PC-3 (cell line): ENCODE results near the gene PRAMEF11. TPM values are rescaled to one million over a fixed set of nuclear protein-coding genes. Genes with fewer than 3 reads are reported as not detected.

Experiments
- ATAC-seq: fragments of 200-7000 bp; cut with Tn5 transposase; 2 replicates; pipeline ENCODE4 v1.9.1; 2020; ENCODE audit warnings: mild to moderate bottlenecking, moderate library complexity
- BruUV-seq: library from RNA; stranded (reverse); fragments of 400-500 nt; replicated peaks from 2 replicates; lab custom pipeline; 2021; lab: Mats Ljungman, UMichigan
- CTCF ChIA-PET: fragments of 300-600 bp; sonication (Branson Sonifier 250); formaldehyde crosslinking; loops from one replicate; lab custom pipeline; 2022; ENCODE audit warnings: antibody characterized with exemption; lab: Charles Lee
- POLR2A ChIA-PET: fragments of 300-600 bp; sonication (Branson Sonifier 250); formaldehyde crosslinking; loops from one replicate; lab custom pipeline; 2022; ENCODE audit warnings: antibody characterized with exemption; ENCODE audit not compliant: unreplicated experiment; lab: Charles Lee
- DNase-seq: peaks from one replicate; pipeline ENCODE4 v3.0.0-alpha.2; 2015
- H2AFZ ChIP-seq: fragments of 300-600 bp; sonication (generic); 2 replicates; pipeline ENCODE4 v1.6.0; 2016; ENCODE audit warnings: antibody characterized with exemption, low read length
- H3F3A ChIP-seq: fragments of 300-600 bp; sonication (generic); one replicate; pipeline ENCODE4 v1.6.0; 2017; ENCODE audit warnings: antibody characterized with exemption, low read length, control low read depth, mild to moderate bottlenecking; ENCODE audit not compliant: unreplicated experiment
- H3K27ac ChIP-seq: fragments of 300-600 bp; sonication (generic); 2 replicates; pipeline ENCODE4 v1.5.1; 2016; ENCODE audit warnings: mild to moderate bottlenecking, low read length
- H3K27me3 ChIP-seq: fragments of 300-600 bp; sonication (generic); 2 replicates; pipeline ENCODE4 v1.6.1; 2016; ENCODE audit warnings: low read length, mixed read lengths
- H3K36me3 ChIP-seq: fragments of 300-600 bp; sonication (generic); 2 replicates; pipeline ENCODE4 v1.6.1; 2016; ENCODE audit warnings: low read depth, mixed run types, low read length, mixed read lengths
- H3K4me1 ChIP-seq: fragments of 300-600 bp; sonication (generic); 2 replicates; pipeline ENCODE4 v1.5.1; 2016; ENCODE audit warnings: low read length; ENCODE audit not compliant: insufficient read depth
- H3K4me2 ChIP-seq: fragments of 300-600 bp; sonication (generic); 2 replicates; pipeline ENCODE4 v1.6.0; 2016; ENCODE audit warnings: low read length
- H3K4me3 ChIP-seq: fragments of 300-600 bp; sonication (generic); 2 replicates; pipeline ENCODE4 v1.5.1; 2016; ENCODE audit warnings: mild to moderate bottlenecking, low read length, mixed read lengths
- H3K79me2 ChIP-seq: fragments of 300-600 bp; sonication (generic); 2 replicates; pipeline ENCODE4 v1.6.1; 2017; ENCODE audit warnings: low read length, mixed read lengths
- H3K9ac ChIP-seq: fragments of 300-600 bp; sonication (generic); 2 replicates; pipeline ENCODE4 v1.6.0; 2016; ENCODE audit warnings: mild to moderate bottlenecking, low read length
- H3K9me2 ChIP-seq: fragments of 300-600 bp; sonication (generic); replicated peaks from 2 replicates; pipeline ENCODE4 v1.6.1; 2016; ENCODE audit warnings: mixed run types, low read length, mixed read lengths
- H3K9me3 ChIP-seq: fragments of 300-600 bp; sonication (generic); 2 replicates; pipeline ENCODE4 v1.6.1; 2016; ENCODE audit warnings: low read length, mixed read lengths
- H4K20me1 ChIP-seq: fragments of 300-600 bp; sonication (generic); 2 replicates; pipeline ENCODE4 v1.6.1; 2016; ENCODE audit warnings: low read length, mixed read lengths
- CTCF ChIP-seq: fragments of 300-600 bp; sonication (generic); conservative IDR thresholded peaks from 2 replicates; pipeline ENCODE4 v1.5.1; 2017; ENCODE audit warnings: antibody characterized with exemption, low read depth, mild to moderate bottlenecking, low read length
- EZH2 ChIP-seq: fragments of 300-600 bp; sonication (generic); IDR thresholded peaks from one replicate; pipeline ENCODE4 v1.6.1; 2017; ENCODE audit warnings: antibody characterized with exemption, mild to moderate bottlenecking, low read length; ENCODE audit not compliant: unreplicated experiment
- EZH2phosphoT487 ChIP-seq: fragments of 300-600 bp; sonication (generic); IDR thresholded peaks from 2 replicates; pipeline ENCODE4 v1.6.1; 2018; ENCODE audit warnings: mild to moderate bottlenecking, antibody characterized with exemption, low read length, borderline replicate concordance
- intact Hi-C: fragments of 100-400 bp; cut with micrococcal nuclease; formaldehyde crosslinking; loops from 2 replicates; pipeline ENCODE4 v1.9.0; 2023
- total RNA-seq: library from RNA; depleted of rRNA; stranded (reverse); fragments of >200 nt; gene quantifications from 2 replicates; pipeline ENCODE4 v1.2.3, GENCODE V29; 2014

Gene PRAMEF11
- total RNA-seq, 1 experiment from 2014 or later: not detected

GRCh38 chr1:12811409-12811784 lies 19.8 kb downstream of the PRAMEF11 start:
- no TSS peak for BruUV-seq

GRCh38 chr1:12810691-12811408 lies 20.4 kb downstream of the PRAMEF11 start:
- CTCF ChIA-PET: no interaction called here

More at GRCh38 chr1:12811409-12811784, 19.8 kb downstream of the PRAMEF11 start:
- Histone ChIP-seq H4K20me1 (no peaks in the 10 kb centered on the region), H3K27ac (no peak overlapping the region), H3K9ac (no peak overlapping the region), H3K9me2 (no peaks in the 10 kb centered on the region), H3F3A (no peaks in the 10 kb centered on the region), H3K9me3 (no peaks in the 10 kb centered on the region), H3K79me2 (no peaks in the 10 kb centered on the region), H2AFZ (no peak overlapping the region), H3K4me3 (no peak overlapping the region), H3K27me3 (peaks cover 20% of the 10 kb centered on the region), H3K4me2 (no peak overlapping the region), H3K36me3 (no peaks in the 10 kb centered on the region), H3K4me1 (no peaks in the 10 kb centered on the region)
- ChIA-PET POLR2A (no interaction called here), CTCF (no interaction called here)
- intact Hi-C loops: no loop called here
- no peak for ATAC-seq
- DNase-seq: peak; percentile 20
- no peak for TF ChIP-seq CTCF

GRCh38 chr1:12809933-12810332 lies 21.3 kb downstream of the PRAMEF11 start:
- ATAC-seq (no peak), DNase-seq (no peak)
- Histone ChIP-seq H3K79me2 (no peaks in the 10 kb centered on the region), H3K36me3 (no peaks in the 10 kb centered on the region), H3K4me1 (no peaks in the 10 kb centered on the region), H3K4me2 (no peak overlapping the region), H3K9me2 (no peaks in the 10 kb centered on the region), H3K9ac (no peak overlapping the region), H4K20me1 (no peaks in the 10 kb centered on the region), H3K4me3 (no peak overlapping the region), H3K27ac (no peak overlapping the region), H3K9me3 (no peaks in the 10 kb centered on the region), H3F3A (no peaks in the 10 kb centered on the region), H2AFZ (no peak overlapping the region), H3K27me3 (peaks cover 24% of the 10 kb centered on the region)
- TF ChIP-seq CTCF (no peak), EZH2 (no peak), EZH2phosphoT487 (no peak)
- ChIA-PET CTCF (no interaction called here), POLR2A (no interaction called here)
- intact Hi-C loops: no loop called here
- BruUV-seq: no TSS peak

More at GRCh38 chr1:12810691-12811408, 20.4 kb downstream of the PRAMEF11 start:
- intact Hi-C loops: no loop called here
- Histone ChIP-seq H3K9ac (no peak overlapping the region), H3K36me3 (no peaks in the 10 kb centered on the region), H3K4me2 (no peak overlapping the region), H2AFZ (no peak overlapping the region), H3K79me2 (no peaks in the 10 kb centered on the region), H4K20me1 (no peaks in the 10 kb centered on the region), H3K27ac (no peak overlapping the region), H3K9me2 (no peaks in the 10 kb centered on the region), H3K27me3 (peaks cover 24% of the 10 kb centered on the region), H3K4me1 (no peaks in the 10 kb centered on the region), H3K9me3 (no peaks in the 10 kb centered on the region), H3K4me3 (no peak overlapping the region), H3F3A (no peaks in the 10 kb centered on the region)
- ATAC-seq (no peak), DNase-seq (peak; percentile 6)
- POLR2A ChIA-PET: no interaction called here
- BruUV-seq: no TSS peak
- TF ChIP-seq EZH2phosphoT487 (no peak), EZH2 (no peak), CTCF (no peak)
